CD4-positive, alpha-beta T cell treated with Interleukin-17A for 4 hours (primary cell): ENCODE data around the gene MAMDC4.
"Not testable (repeated sequence)": the region's sequence is repeated elsewhere in the genome, so short reads cannot be mapped to it uniquely, and the experiment has no call there.

ENCODE experiments used
- DNase-seq: peaks from one replicate; pipeline ENCODE4 v3.0.0-alpha.2; 2020; ENCODE audit warnings: mixed read lengths

MAMDC4 gene

GRCh38 chr9:136862849-136863622, 10.9 kb downstream of the MAMDC4 start:
- DNase-seq, result no peak

GRCh38 chr9:136863623-136864273, 11.6 kb downstream of the MAMDC4 start:
- no peak for DNase-seq

GRCh38 chr9:136865041-136865767, 13.1 kb downstream of the MAMDC4 start:
- DNase-seq, result no peak

- no peak for DNase-seq
Observed at GRCh38 chr9:136865768-136866103, 13.6 kb downstream of the MAMDC4 start.

- DNase-seq, result not testable (repeated sequence)
Observed at GRCh38 chr9:136866898-136867421, 14.8 kb downstream of the MAMDC4 start.

GRCh38 chr9:136867480-136867879, 15.3 kb downstream of the MAMDC4 start:
- DNase-seq, result no peak

- no peak for DNase-seq
Observed at GRCh38 chr9:136867917-136868316, 15.8 kb downstream of the MAMDC4 start.

- no peak for DNase-seq
Observed at GRCh38 chr9:136868644-136869043, 16.5 kb downstream of the MAMDC4 start.

- DNase-seq, result not testable (repeated sequence)
Observed at GRCh38 chr9:136869611-136870010, 17.5 kb downstream of the MAMDC4 start.

- no peak for DNase-seq
Observed at GRCh38 chr9:136875155-136875554, 23.0 kb downstream of the MAMDC4 start.

GRCh38 chr9:136876476-136876875, 24.3 kb downstream of the MAMDC4 start:
- DNase-seq, result no peak

- no peak for DNase-seq
Observed at GRCh38 chr9:136880651-136881050, 28.5 kb downstream of the MAMDC4 start.

- DNase-seq, result peak; percentile 55
Observed at GRCh38 chr9:136881691-136882108, 29.6 kb downstream of the MAMDC4 start.

GRCh38 chr9:136882109-136882946, 30.2 kb downstream of the MAMDC4 start:
- peak; percentile 86 for DNase-seq

- DNase-seq, result not testable (repeated sequence)
Observed at GRCh38 chr9:136882947-136883283, 30.8 kb downstream of the MAMDC4 start.

- not testable (repeated sequence) for DNase-seq
Observed at GRCh38 chr9:136883670-136884069, 31.5 kb downstream of the MAMDC4 start.

GRCh38 chr9:136885950-136886578, 33.9 kb downstream of the MAMDC4 start, which contains the start of gene TRAF2:
TSS of gene TRAF2 (plus strand) at chr9:136886516. CDS start at chr9:136898741, 12,225 bp downstream.
- peak; percentile 96 for DNase-seq

- peak; percentile 56 for DNase-seq
Observed at GRCh38 chr9:136886610-136887597, 34.8 kb downstream of the MAMDC4 start.

- no peak for DNase-seq
Observed at GRCh38 chr9:136888454-136888853, 36.3 kb downstream of the MAMDC4 start.

GRCh38 chr9:136889858-136890257, 37.7 kb downstream of the MAMDC4 start:
- DNase-seq, result no peak

GRCh38 chr9:136890661-136891060, 38.5 kb downstream of the MAMDC4 start:
- DNase-seq, result no peak
